ENCODE measurements around the gene PCBP1.

- TF ChIP-seq CTCF (IDR thresholded peaks at IDR 0.05; ENCODE audit: low read depth, low read length) = no peak
- TF ChIP-seq POLR2A (IDR thresholded peaks at IDR 0.05; ENCODE audit: extremely low read depth, insufficient read length) = no peak
Measured at GRCh38 chr2:70083344-70084156, 3.7 kb upstream of the PCBP1 start.

Measured in NB4 (cell line).